SH-SY5Y (cell line): ENCODE data around the gene NMRK2.

Experiments used
- GATA2 ChIP-seq: IDR thresholded peaks from 2 replicates; pipeline ENCODE4 v1.6.1; 2011; ENCODE audit warnings: mild to moderate bottlenecking, low read depth, low read length
- GATA3 ChIP-seq: IDR thresholded peaks from 2 replicates; pipeline ENCODE4 v1.6.1; 2011; ENCODE audit warnings: low read depth, mild to moderate bottlenecking, low read length, moderate library complexity

DNA sequence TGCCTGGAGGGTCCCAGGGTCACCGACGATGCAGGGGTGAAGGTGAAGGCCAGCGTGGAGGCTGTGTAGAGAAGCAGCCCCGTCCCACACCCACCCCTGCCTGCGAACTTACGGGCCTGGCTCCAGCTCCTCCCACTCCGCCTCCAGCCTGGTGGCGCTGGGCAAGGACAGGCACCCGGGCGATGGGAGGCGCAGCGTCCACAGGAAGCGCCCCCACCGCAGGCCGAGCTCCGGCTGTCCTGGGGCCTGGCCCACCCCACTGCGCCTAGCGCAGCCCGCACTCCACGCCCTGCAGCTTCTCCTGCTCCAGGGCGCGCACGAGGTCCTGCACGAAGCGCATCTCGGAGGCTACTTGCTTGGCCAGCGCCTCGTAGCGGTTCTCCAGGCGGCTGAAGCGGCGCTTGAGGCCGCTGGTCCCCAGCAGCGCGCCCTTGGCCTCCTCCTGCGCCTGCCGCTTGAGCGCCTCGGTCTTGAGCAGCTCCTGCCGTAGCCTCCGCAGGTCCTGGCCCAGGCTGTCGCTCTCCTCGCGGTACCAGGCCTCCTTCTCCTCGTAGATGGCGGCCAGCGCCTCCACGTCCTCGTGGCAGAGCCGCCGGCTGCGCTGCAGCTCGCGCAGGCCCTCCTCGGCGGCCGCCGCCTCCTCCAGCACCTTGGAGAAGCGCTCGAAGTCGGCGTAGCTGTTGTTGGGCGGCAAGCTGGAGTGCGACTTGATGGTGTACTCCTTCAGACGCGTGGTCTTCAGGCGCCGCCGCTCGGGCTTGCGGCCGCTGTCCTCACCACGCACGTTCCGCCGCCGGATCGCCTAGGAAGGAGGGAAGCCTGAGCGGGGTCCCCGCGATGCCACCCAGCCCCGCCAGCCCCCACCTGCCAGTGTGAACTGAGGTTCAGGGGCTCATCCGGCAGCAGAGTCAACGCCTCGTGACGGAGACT, 26.2 kb downstream of the NMRK2 start:
- no peak for TF ChIP-seq GATA2
- no peak for TF ChIP-seq GATA3
